H1 (cell line): ENCODE data around the gene RIN3. TPM values are rescaled to one million over a fixed set of nuclear protein-coding genes. Genes with fewer than 3 reads are reported as not detected.

Experiments
- CTCF ChIA-PET: fragments of 300-600 bp; sonication (Branson Sonifier 250); formaldehyde crosslinking; loops from one replicate; lab custom pipeline; 2021; ENCODE audit not compliant: partially characterized antibody; lab: Charles Lee
- POLR2A ChIA-PET: fragments of 300-600 bp; sonication (Branson Sonifier 250); formaldehyde crosslinking; loops from one replicate; lab custom pipeline; 2021; ENCODE audit warnings: inconsistent platforms; ENCODE audit not compliant: partially characterized antibody; lab: Charles Lee
- DNase-seq, 2 experiments: peaks; one replicate each; pipeline versions ENCODE4 v3.0.0 to v3.0.0-alpha.2; 2010 to 2022; ENCODE audit warnings: low spot score in 2 of 2, low read depth in 1 of 2, mixed read lengths in 1 of 2
- FAIRE-seq: peaks from 2 replicates; lab custom pipeline; 2011; peaks lifted over from hg19 to GRCh38; lab: Jason Lieb, UNC
- H2AFZ ChIP-seq: 2 replicates; pipeline ENCODE4 v1.8.1; 2012; ENCODE audit warnings: low read length, inconsistent platforms
- H2AK5ac ChIP-seq: 2 replicates; pipeline ENCODE4 v1.6.1; 2013; ENCODE audit warnings: low read depth, low read length
- H2BK120ac ChIP-seq: replicated peaks from 2 replicates; pipeline ENCODE3; 2013; ENCODE audit warnings: low read depth, low read length, inconsistent platforms
- H2BK12ac ChIP-seq: 2 replicates; pipeline ENCODE4 v1.6.1; 2013; ENCODE audit warnings: low read depth, low read length
- H2BK15ac ChIP-seq: 2 replicates; pipeline ENCODE4 v1.6.1; 2013; ENCODE audit warnings: low read length
- H2BK20ac ChIP-seq: 2 replicates; pipeline ENCODE4 v1.6.1; 2013; ENCODE audit warnings: low read length
- H2BK5ac ChIP-seq: 2 replicates; pipeline ENCODE4 v1.6.1; 2013; ENCODE audit warnings: low read depth, low read length
- H3K14ac ChIP-seq: 2 replicates; pipeline ENCODE4 v1.6.1; 2013; ENCODE audit warnings: inconsistent platforms; ENCODE audit not compliant: insufficient read length
- H3K18ac ChIP-seq: 2 replicates; pipeline ENCODE4 v1.6.1; 2013; ENCODE audit warnings: low read length; ENCODE audit errors: extremely low read depth
- H3K23ac ChIP-seq: 2 replicates; pipeline ENCODE4 v1.6.1; 2013; ENCODE audit warnings: inconsistent platforms; ENCODE audit not compliant: insufficient read length
- H3K23me2 ChIP-seq: 2 replicates; pipeline ENCODE4 v1.6.1; 2013; ENCODE audit warnings: low read depth, low read length
- H3K27ac ChIP-seq: 2 replicates; pipeline ENCODE4 v1.6.1; 2011; ENCODE audit warnings: low read depth, low read length, inconsistent platforms
- H3K27me3 ChIP-seq, 4 experiments: replicated peaks in 1 of 4; 1 replicate in 1 of 4; 2 replicates in 3 of 4; pipeline versions ENCODE4 v1.6.1 to v1.8.1; 2011 to 2013; ENCODE audit warnings: low read length in 3 of 4, mild to moderate bottlenecking in 3 of 4, inconsistent platforms in 2 of 4, mixed read lengths in 2 of 4, moderate library complexity in 1 of 4; ENCODE audit not compliant: control insufficient read depth in 3 of 4, insufficient read depth in 3 of 4; ENCODE audit errors: extremely low read depth in 1 of 4
- H3K36me3 ChIP-seq, 4 experiments: 2 replicates each; pipeline versions ENCODE4 v1.6.1 to v1.8.1; 2011 to 2013; ENCODE audit warnings: mild to moderate bottlenecking in 4 of 4, low read length in 3 of 4, moderate library complexity in 2 of 4, control low read depth in 1 of 4, inconsistent platforms in 1 of 4; ENCODE audit not compliant: insufficient read depth in 4 of 4, control insufficient read depth in 2 of 4
- H3K4ac ChIP-seq: replicated peaks from 2 replicates; pipeline ENCODE3; 2013; ENCODE audit warnings: low read length, low read depth, mixed read lengths, inconsistent platforms; ENCODE audit not compliant: insufficient read length
- H3K4me1 ChIP-seq, 4 experiments: replicated peaks in 1 of 4; 1 replicate in 1 of 4; 2 replicates in 3 of 4; pipeline versions ENCODE4 v1.6.1 to v1.8.1; 2011 to 2013; ENCODE audit warnings: low read length in 3 of 4, inconsistent platforms in 2 of 4, mixed read lengths in 1 of 4; ENCODE audit not compliant: insufficient read depth in 4 of 4, control insufficient read depth in 3 of 4
- H3K4me2 ChIP-seq, 2 experiments: 2 replicates each; pipeline versions ENCODE4 v1.6.1 to v1.8.1; 2011 to 2013; ENCODE audit warnings: low read depth in 2 of 2, low read length in 2 of 2, control low read depth in 1 of 2, inconsistent platforms in 1 of 2, mild to moderate bottlenecking in 1 of 2; ENCODE audit not compliant: insufficient read depth in 1 of 2
- H3K4me3 ChIP-seq, 4 experiments: fragments of 200-600, 300-600 bp in 1 of 4; sonication (generic), shearing (Covaris generic), sonication (Bioruptor Twin) in 1 of 4; 2 replicates each; pipeline versions ENCODE4 v1.5.1 to v1.8.1; 2011 to 2016; ENCODE audit warnings: low read length in 4 of 4, low read depth in 3 of 4, control low read depth in 2 of 4, inconsistent platforms in 2 of 4, mild to moderate bottlenecking in 2 of 4, mixed read lengths in 1 of 4, moderate library complexity in 1 of 4; ENCODE audit not compliant: insufficient read depth in 2 of 4; ENCODE audit errors: extremely low read depth in 1 of 4
- H3K56ac ChIP-seq: replicated peaks from 2 replicates; pipeline ENCODE3; 2013; ENCODE audit warnings: low read depth, mild to moderate bottlenecking, mixed read lengths, low read length, inconsistent platforms; ENCODE audit not compliant: insufficient read length
- H3K79me1 ChIP-seq: 2 replicates; pipeline ENCODE4 v1.6.1; 2013; ENCODE audit warnings: low read depth, low read length, control low read depth
- H3K79me2 ChIP-seq, 2 experiments: 2 replicates each; pipeline versions ENCODE4 v1.6.1 to v1.8.1; 2012 to 2013; ENCODE audit warnings: low read length in 2 of 2, mild to moderate bottlenecking in 2 of 2, inconsistent platforms in 1 of 2; ENCODE audit not compliant: insufficient read depth in 2 of 2, control insufficient read depth in 1 of 2
- H3K9ac ChIP-seq, 4 experiments: replicated peaks in 1 of 4; 1 replicate in 1 of 4; 2 replicates in 3 of 4; pipeline versions ENCODE4 v1.6.1 to v1.8.1; 2011 to 2013; ENCODE audit warnings: low read depth in 3 of 4, low read length in 3 of 4, control low read depth in 2 of 4, mild to moderate bottlenecking in 2 of 4, moderate library complexity in 2 of 4, inconsistent platforms in 1 of 4; ENCODE audit errors: extremely low read depth in 1 of 4
- H3K9me3 ChIP-seq, 2 experiments: 2 replicates each; pipeline versions ENCODE4 v1.6.1 to v1.8.1; 2012 to 2013; ENCODE audit warnings: mild to moderate bottlenecking in 2 of 2, moderate library complexity in 2 of 2, control low read depth in 1 of 2, inconsistent platforms in 1 of 2, low read depth in 1 of 2, low read length in 1 of 2, mixed read lengths in 1 of 2; ENCODE audit not compliant: insufficient read depth in 2 of 2
- H4K20me1 ChIP-seq, 2 experiments: replicated peaks in 1 of 2; 2 replicates each; pipeline versions ENCODE3 to v1.8.1; 2011 to 2013; ENCODE audit warnings: inconsistent platforms in 2 of 2, low read length in 2 of 2, mild to moderate bottlenecking in 1 of 2; ENCODE audit not compliant: insufficient read depth in 2 of 2, control insufficient read depth in 1 of 2
- H4K5ac ChIP-seq: 2 replicates; pipeline ENCODE4 v1.6.1; 2013; ENCODE audit warnings: low read length, low read depth, mixed read lengths, inconsistent platforms; ENCODE audit not compliant: insufficient read length
- H4K8ac ChIP-seq: 2 replicates; pipeline ENCODE4 v1.8.0; 2013; ENCODE audit warnings: mild to moderate bottlenecking, moderate library complexity, low read length, inconsistent platforms; ENCODE audit not compliant: insufficient read depth; ENCODE audit errors: extremely low read depth
- H4K91ac ChIP-seq: replicated peaks from 2 replicates; pipeline ENCODE3; 2013; ENCODE audit warnings: low read length, mixed read lengths, inconsistent platforms; ENCODE audit not compliant: insufficient read length
- PHF8 ChIP-seq: fragments of 200-600 bp; sonication (generic); conservative IDR thresholded peaks from 2 replicates; pipeline ENCODE4 v1.7.1; 2012; ENCODE audit warnings: low read depth, mild to moderate bottlenecking, inconsistent platforms, low read length, moderate library complexity
- WGBS, 2 experiments: shearing (Covaris generic) in 1 of 2; methylation state at CpG; one replicate each; pipeline versions ENCODE4 v1.1.6 to v1.1.7; 2013 to 2015; ENCODE audit warnings: low lambda C conversion rate in 2 of 2, mixed read lengths in 2 of 2, inconsistent platforms in 1 of 2, low coverage in 1 of 2, missing lambda C conversion rate in 1 of 2; ENCODE audit not compliant: insufficient replicate concordance in 2 of 2, insufficient coverage in 1 of 2, insufficient read length in 1 of 2; ENCODE audit errors: extremely low coverage in 1 of 2, missing lambda C conversion rate in 1 of 2; 5-methylcytosine and 5-hydroxymethylcytosine counted together
- polyA plus RNA-seq, 7 experiments: library from polyadenylated mRNA; depleted of rRNA in 3 of 7; stranded (reverse) in 5 of 7; unstranded in 2 of 7; fragments of >200 nt in 5 of 7; fragments of 200-250 nt in 2 of 7; gene quantifications; 1 replicate in 5 of 7; 2 replicates in 1 of 7; 4 replicates in 1 of 7; pipeline versions ENCODE4 v1.2.1 to v1.2.3, GENCODE V29; 2011 to 2013; ENCODE audit warnings: missing spikeins in 2 of 7, mixed read lengths in 2 of 7
- total RNA-seq: library from RNA; stranded (reverse); fragmentation: NEBNext Ultra II Directional; extraction: Animal tissue kit (Norgen Biotek cat#: 25700); gene quantifications from 2 replicates; pipeline ENCODE4 v1.2.1, GENCODE V29; 2021

RIN3 gene
- total and polyA plus RNA-seq, 2 of the 8 experiments (the other 6 are each of a cell fraction or from before 2014, with no cell fraction given) = 0.59 to 1.5 TPM

DNA sequence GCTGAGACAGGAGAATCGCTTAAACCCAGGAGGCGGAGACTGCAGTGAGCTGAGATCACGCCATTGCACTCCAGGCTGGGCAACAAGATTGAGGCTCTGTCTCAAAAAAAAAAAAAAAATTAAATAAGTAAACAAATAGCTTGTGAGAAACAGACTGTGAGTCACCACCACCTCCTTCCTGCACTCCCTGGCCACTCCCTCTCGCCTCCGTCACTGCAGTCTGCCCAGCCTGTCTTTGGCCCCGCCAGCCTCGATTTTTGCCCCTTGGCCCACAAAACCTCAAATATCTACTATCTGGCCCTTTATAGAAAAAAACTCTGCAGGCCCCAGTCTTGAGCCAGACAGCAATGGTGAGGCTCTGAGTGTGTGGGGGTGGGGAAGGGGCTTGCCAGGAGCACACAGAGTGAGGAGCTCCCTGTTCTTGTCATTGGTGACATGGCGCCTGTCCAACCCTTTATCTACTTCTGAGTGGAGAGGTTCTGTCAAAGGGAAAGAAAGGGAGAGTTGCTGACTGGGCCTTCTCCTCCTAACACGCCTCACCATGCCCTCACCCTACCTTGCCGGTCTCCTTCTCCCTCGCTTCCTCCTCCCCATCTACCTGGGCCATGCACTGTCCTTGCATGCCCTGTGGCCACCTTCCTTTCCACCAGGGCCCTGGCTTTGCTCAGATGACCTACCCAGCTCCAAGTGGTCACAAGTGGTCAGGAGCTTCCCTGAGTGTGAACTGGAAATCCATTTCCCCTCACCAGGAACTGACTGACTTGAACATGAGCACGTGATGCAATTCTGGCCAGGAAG lies 212.8 kb downstream of the RIN3 start:
- no peak overlapping the region for H3K14ac ChIP-seq
- POLR2A ChIA-PET = no interaction called here
- no peak overlapping the region for H2AFZ ChIP-seq
- H4K91ac ChIP-seq = no peak overlapping the region
- H3K27me3 ChIP-seq = no peaks in the 10 kb centered on the region
- no peak for TF ChIP-seq PHF8
- H4K20me1 ChIP-seq = peaks cover 0 to 6% of the 10 kb centered on the region in 2 experiments
- no peak overlapping the region for H2AK5ac ChIP-seq
- H3K36me3 ChIP-seq = peaks cover 0 to 4% (median 0%) of the 10 kb centered on the region in 4 experiments; a peak in 4 of 8 replicates
- H3K9me3 ChIP-seq = no peaks in the 10 kb centered on the region
- H2BK12ac ChIP-seq = no peak overlapping the region
- WGBS, 2 experiments = 91% methylated on average over 12 of the region's 12 CpGs; no CpG with 5 or more reads in 1 of the 2 experiments
- H2BK15ac ChIP-seq = no peak overlapping the region
- H2BK120ac ChIP-seq = no peak overlapping the region
- no peak overlapping the region for H3K4me3 ChIP-seq
- H3K23ac ChIP-seq = no peak overlapping the region
- FAIRE-seq (no peak), DNase-seq (no peak)
- no peaks in the 10 kb centered on the region for H3K4me1 ChIP-seq
- no peaks in the 10 kb centered on the region for H3K79me2 ChIP-seq
- H3K23me2 ChIP-seq = no peaks in the 10 kb centered on the region
- CTCF ChIA-PET = interaction anchor here (0.6 to 2.2 kb wide), 4 partner anchors 11 to 66 kb away, joined by 3 to 9 read pairs (median 6); no protein-coding TSS in a partner anchor
- no peak overlapping the region for H2BK5ac ChIP-seq
- H3K27ac ChIP-seq = no peak overlapping the region
- H2BK20ac ChIP-seq = no peak overlapping the region
- no peak overlapping the region for H3K4me2 ChIP-seq
- H4K5ac ChIP-seq = no peak overlapping the region
- H3K4ac ChIP-seq = no peak overlapping the region
- no peak overlapping the region for H4K8ac ChIP-seq
- H3K79me1 ChIP-seq = no peaks in the 10 kb centered on the region; the same call in 1 of the 2 replicates
- no peak overlapping the region for H3K56ac ChIP-seq
- no peak overlapping the region for H3K18ac ChIP-seq
- no peak overlapping the region for H3K9ac ChIP-seq
